ENCODE data around the gene AOC2.
"Not testable (repeated sequence)": the region's sequence is repeated elsewhere in the genome, so short reads cannot be mapped to it uniquely, and the experiment has no call there.

- TF ChIP-seq CTCF (IDR thresholded peaks at IDR 0.05); PRRX2 (CRISPR knock-in tag; IDR thresholded peaks at IDR 0.05); CREB1 (CRISPR knock-in tag; IDR thresholded peaks at IDR 0.05); ZNF281 (CRISPR knock-in tag; IDR thresholded peaks at IDR 0.05); ATF2 (CRISPR knock-in tag; IDR thresholded peaks at IDR 0.05; ENCODE audit: borderline replicate concordance, low read depth); USF2 (CRISPR knock-in tag; IDR thresholded peaks at IDR 0.05); PRDM15 (CRISPR knock-in tag; IDR thresholded peaks at IDR 0.05); NR2C2 (CRISPR knock-in tag; IDR thresholded peaks at IDR 0.05): not testable (repeated sequence)
These were observed 55.6 kb downstream of the AOC2 start for GRCh38 chr17:42899981-42900380.
